ENCODE measurements around the gene OGFR.

Gene OGFR

DNA sequence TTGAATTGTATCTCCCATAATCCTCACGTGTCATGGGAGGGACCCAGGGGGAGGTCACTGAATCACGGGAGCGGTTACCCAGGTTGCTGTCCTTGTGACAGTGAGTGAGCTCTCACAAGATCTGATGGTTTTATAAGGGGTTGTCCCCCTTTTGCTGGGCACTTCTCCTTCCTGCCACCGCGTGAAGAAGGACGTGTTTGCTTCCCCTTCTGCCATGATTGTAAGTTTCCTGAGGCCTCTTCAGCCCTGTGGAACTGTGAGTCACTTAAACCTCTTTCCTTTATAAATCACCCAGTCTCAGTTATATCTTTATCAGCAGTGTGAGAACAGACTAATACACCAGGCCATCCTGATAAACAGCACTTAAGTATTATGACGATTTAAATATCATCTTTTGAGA is 17.3 kb upstream of the OGFR start:
- Mint-ChIP-seq H3K27me3 (no peaks in the 10 kb centered on the region), H3K9me3 (no peaks in the 10 kb centered on the region), H3K4me3 (no peak overlapping the region), H3K36me3 (ENCODE audit: low read depth) (no peaks in the 10 kb centered on the region), H3K27ac (no peak overlapping the region), H3K4me1 (ENCODE audit: low read depth) (peaks cover 16% of the 10 kb centered on the region)

DNA sequence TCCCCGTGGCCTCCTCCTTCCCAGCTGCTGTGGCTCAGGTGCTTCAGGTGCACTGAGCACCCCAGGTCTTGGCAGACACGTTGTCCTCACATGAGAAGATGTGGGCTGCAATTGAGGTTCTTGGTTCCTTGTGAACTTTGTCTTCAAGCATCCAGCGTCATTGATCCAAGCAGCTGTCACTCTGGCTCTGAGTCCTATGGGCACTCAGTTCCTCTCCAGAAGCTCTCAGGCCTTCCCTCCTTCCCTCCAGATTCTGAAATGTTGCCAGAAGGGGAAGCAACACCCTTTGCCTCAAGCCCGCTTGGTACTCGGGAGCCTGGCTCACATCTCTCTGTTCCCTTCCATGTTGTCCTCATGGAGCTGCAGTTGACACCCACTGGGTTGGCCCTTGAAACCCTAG is 16.8 kb upstream of the OGFR start:
- Mint-ChIP-seq H3K4me1 (ENCODE audit: low read depth) (peaks cover 16% of the 10 kb centered on the region), H3K4me3 (no peak overlapping the region), H3K9me3 (no peaks in the 10 kb centered on the region), H3K27ac (no peak overlapping the region), H3K36me3 (ENCODE audit: low read depth) (no peaks in the 10 kb centered on the region), H3K27me3 (no peaks in the 10 kb centered on the region)

DNA sequence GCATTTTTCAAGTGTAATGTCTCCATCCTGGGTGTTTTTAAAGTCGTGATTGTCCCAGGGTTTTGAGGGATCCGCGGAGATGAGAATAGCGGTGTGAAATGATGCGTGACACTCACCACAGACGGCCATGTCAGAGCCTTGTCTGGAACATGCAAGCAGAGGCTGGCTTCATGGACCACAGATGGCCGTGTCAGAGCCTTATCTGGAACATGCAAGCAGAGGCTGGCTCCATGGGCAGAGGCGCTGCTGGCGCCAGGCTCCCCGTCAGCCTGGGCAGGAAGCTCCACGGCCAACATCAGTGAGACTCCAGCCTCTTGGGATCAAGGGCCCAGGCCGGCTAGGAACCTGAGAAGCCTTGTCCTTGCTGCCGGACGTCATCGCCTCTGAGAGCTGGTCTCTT is 16.0 kb upstream of the OGFR start:
- H3K4me3 Mint-ChIP-seq = no peak overlapping the region
- no peak overlapping the region for H3K27ac Mint-ChIP-seq
- H3K4me1 Mint-ChIP-seq (ENCODE audit: low read depth) = peaks cover 20% of the 10 kb centered on the region
- no peaks in the 10 kb centered on the region for H3K9me3 Mint-ChIP-seq
- H3K27me3 Mint-ChIP-seq = no peaks in the 10 kb centered on the region
- H3K36me3 Mint-ChIP-seq (ENCODE audit: low read depth) = no peaks in the 10 kb centered on the region

DNA sequence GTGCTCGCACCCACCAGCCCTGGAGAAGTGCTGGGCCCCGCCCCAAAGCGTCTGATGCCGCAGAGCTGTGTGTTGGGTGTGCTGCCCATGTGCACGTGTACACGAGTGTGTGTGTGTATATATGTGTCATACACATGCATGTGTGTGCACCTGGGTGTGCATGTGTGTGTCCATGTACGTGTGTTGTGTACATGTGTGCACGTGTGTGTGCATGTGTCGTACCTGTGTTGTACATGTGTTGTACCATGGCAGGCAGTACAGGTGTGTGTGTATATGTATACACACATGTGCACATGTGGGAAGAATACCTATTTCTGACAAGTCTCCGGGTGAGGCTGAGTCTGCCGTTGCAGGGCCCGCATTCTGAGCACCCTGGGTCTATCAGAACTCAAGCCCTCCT is 14.6 kb upstream of the OGFR start:
- H3K9me3 Mint-ChIP-seq = no peaks in the 10 kb centered on the region
- H3K36me3 Mint-ChIP-seq (ENCODE audit: low read depth) = no peaks in the 10 kb centered on the region

DNA sequence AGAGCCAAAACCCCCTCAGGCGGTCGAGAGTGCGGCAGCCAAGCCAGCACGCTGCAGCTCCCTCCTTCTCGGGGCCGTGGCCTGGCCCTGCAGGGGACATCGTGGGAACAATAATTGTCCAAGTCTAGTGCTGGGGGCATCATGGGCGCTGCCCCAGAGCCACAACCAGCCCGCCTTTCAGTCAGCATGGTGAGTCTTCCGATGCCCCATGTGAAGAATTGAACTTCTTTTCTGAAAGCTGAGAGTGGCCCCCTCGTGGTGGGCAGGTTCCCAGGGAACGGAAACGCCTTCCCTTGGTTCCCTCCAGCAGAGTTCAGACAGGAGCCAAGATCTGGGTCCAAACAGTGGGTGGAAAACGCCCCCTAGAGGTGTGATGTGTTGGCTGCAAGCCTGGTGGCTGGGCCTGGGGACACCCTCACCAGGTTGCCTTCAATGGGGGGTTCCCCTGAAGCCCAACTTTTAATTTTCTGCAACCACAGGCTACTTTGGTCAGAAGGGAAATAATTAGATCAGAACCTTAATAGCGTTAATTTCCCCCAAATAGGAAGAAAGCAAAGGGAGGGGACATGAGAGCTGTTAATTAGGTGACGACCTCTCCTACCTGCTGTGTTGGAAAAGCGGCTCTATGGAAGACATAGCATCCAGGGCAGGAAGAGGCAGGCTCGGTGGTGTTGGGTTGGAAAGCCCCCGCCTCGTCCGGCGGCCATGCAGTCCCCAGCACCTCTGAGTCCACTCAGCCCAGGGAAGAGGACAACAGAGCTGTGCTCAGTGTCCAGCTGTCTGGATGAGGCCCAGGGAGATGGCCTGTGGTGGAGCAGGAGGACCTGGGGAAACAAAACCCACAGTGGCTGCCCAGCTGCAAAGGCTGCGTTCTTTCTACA is 13.1 kb upstream of the OGFR start:
- H3K9me3 Mint-ChIP-seq = no peaks in the 10 kb centered on the region
- no peak overlapping the region for H3K27ac Mint-ChIP-seq
- peaks cover 35% of the 10 kb centered on the region for H3K4me1 Mint-ChIP-seq (ENCODE audit: low read depth)
- no peaks in the 10 kb centered on the region for H3K27me3 Mint-ChIP-seq
- no peaks in the 10 kb centered on the region for H3K36me3 Mint-ChIP-seq (ENCODE audit: low read depth)
- H3K4me3 Mint-ChIP-seq = no peak overlapping the region

More for the DNA sequence above, 14.6 kb upstream of the OGFR start:
- Mint-ChIP-seq H3K4me3 (no peak overlapping the region), H3K27me3 (no peaks in the 10 kb centered on the region), H3K4me1 (ENCODE audit: low read depth) (peaks cover 30% of the 10 kb centered on the region), H3K27ac (no peak overlapping the region)

DNA sequence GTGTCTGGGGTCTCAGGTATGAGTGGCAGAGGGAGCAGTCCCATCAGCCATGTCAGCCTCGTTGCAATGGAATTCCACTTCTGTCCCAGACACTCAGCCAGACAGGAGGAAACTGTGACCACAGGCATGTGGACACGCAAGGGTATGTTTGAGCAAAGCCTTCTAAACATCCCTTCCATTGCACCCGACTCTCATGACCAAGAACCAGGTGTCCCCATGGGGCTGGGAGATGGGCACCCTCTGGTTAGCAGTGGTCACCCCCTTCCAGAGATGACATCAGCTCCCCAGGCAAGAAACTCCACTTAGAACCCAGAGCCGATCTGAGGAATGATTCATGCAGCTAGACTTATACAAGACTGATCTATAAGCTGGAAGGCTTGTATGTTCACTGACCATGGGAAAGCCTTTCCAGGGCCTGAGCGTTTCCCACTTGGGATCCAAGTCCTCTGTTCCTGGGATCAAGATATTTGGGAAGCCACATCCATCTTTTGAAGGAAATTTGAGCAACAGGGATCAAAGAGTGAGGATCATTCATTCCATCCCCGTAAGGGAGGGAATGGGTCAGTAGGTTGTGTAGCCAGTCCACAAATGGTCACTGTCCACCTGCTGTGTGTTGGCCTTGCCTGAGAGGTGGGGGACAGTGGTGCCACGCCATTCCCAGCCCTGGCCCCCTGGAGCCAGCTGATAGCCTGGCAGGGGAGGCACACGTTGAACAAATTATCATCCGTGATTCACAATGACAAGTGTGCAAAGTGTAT is 12.3 kb upstream of the OGFR start:
- H3K4me1 Mint-ChIP-seq (ENCODE audit: low read depth) = peaks cover 31% of the 10 kb centered on the region
- H3K27me3 Mint-ChIP-seq = no peaks in the 10 kb centered on the region
- H3K27ac Mint-ChIP-seq = no peak overlapping the region
- H3K9me3 Mint-ChIP-seq = no peaks in the 10 kb centered on the region
- H3K36me3 Mint-ChIP-seq (ENCODE audit: low read depth) = no peaks in the 10 kb centered on the region
- H3K4me3 Mint-ChIP-seq = no peak overlapping the region

DNA sequence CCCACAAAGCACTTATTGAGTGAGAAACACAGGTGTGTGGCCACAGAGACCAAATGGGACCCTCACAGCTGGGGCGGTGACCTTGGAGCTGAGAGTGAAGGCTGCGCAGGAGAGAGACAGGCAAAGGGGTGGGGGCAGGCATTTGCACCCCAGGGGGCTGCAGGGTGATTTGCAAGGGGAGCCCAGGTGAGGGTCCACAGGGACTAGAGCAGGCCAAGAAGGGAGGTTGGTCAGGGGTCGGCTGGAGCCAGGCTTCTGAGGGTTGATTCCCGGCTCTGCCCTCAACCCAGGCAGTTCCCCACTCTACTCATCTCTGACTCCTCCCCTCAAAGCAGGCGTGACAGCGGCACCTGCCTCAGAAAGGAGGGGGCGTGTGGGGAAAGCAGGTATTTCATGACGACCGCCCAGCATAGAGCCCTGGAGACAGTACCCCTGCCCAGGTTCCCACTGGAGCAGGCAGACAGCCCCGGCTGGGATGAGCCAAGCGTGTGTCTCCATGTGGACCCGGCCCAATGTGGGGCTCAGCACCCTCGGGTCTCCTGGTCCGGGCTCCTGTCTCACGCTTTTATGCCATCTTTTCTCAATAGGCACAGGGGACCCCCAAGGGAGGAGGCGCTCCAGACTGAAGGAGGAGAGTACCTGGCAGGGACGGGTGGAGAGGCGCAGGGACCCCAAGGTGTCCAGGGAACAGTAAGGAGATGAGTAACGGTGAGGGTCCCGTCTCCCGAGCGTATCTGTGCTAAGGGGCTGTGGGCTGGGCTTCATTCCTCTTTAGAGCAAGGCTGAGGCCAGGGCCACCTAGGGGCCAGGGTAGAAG is 11.5 kb upstream of the OGFR start:
- Mint-ChIP-seq H3K27me3 (no peaks in the 10 kb centered on the region), H3K9me3 (no peaks in the 10 kb centered on the region), H3K36me3 (ENCODE audit: low read depth) (peaks cover 4% of the 10 kb centered on the region), H3K4me3 (peak overlapping the region; percentile 67), H3K27ac (peak overlapping the region; percentile 61), H3K4me1 (ENCODE audit: low read depth) (peaks cover 32% of the 10 kb centered on the region)

DNA sequence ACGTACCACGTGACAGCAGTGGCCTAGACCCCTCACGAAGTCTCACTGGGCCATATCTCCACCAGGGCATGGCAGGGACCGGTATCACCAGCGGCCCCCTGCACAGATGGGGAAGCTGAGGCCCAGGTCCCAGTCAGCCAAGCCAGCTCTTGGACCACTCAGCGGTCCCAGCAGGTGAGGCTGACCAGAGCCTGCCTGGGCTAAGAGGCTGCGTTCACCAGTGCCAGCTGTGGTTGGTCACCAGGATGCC is 11.0 kb upstream of the OGFR start:
- Mint-ChIP-seq H3K9me3 (no peaks in the 10 kb centered on the region), H3K36me3 (ENCODE audit: low read depth) (peaks cover 10% of the 10 kb centered on the region), H3K4me1 (ENCODE audit: low read depth) (peaks cover 38% of the 10 kb centered on the region), H3K27me3 (no peaks in the 10 kb centered on the region), H3K4me3 (peak overlapping the region; percentile 67), H3K27ac (peak overlapping the region; percentile 61)

DNA sequence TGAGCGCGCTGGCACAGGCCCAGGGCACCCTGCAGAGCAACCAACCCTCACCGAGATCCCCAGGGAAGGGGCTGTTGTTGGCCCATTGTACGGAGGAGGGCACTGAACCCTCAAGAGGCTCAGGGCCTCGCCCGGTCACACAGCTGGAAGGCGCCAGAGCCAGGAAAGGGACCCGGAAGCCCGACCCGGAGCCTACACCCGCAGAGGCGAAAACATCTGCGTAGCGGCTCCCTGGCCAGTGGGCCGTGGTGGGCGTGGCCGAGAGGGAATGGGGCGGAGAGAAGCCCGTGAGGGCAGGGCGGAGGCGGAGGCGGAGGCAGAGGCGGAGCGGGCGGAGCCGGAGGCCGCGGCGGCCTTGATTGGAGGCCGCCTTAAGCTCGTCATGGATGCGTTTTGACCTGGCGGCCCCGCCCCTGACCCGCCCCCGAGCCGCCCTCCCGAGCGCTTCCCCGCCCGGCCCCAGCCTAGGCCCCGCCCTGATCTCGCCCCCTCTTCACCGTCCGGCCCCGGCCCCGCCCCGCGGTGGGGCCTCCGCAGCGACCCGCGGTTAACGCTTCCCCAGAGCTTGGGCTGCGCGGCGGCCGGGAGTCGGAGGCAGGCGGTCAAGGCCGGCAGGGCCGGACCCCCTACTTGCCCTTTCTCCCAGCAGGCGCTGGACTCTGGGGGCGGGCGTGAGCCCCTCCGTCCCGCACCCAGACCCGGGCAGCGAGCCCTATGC is 10.5 kb upstream of the OGFR start:
- H3K27me3 Mint-ChIP-seq = no peaks in the 10 kb centered on the region
- H3K36me3 Mint-ChIP-seq (ENCODE audit: low read depth) = peaks cover 15% of the 10 kb centered on the region
- H3K27ac Mint-ChIP-seq = peak overlapping the region; percentile 88
- peak overlapping the region; percentile 82 for H3K4me3 Mint-ChIP-seq
- no peaks in the 10 kb centered on the region for H3K9me3 Mint-ChIP-seq
- peaks cover 39% of the 10 kb centered on the region for H3K4me1 Mint-ChIP-seq (ENCODE audit: low read depth)

DNA sequence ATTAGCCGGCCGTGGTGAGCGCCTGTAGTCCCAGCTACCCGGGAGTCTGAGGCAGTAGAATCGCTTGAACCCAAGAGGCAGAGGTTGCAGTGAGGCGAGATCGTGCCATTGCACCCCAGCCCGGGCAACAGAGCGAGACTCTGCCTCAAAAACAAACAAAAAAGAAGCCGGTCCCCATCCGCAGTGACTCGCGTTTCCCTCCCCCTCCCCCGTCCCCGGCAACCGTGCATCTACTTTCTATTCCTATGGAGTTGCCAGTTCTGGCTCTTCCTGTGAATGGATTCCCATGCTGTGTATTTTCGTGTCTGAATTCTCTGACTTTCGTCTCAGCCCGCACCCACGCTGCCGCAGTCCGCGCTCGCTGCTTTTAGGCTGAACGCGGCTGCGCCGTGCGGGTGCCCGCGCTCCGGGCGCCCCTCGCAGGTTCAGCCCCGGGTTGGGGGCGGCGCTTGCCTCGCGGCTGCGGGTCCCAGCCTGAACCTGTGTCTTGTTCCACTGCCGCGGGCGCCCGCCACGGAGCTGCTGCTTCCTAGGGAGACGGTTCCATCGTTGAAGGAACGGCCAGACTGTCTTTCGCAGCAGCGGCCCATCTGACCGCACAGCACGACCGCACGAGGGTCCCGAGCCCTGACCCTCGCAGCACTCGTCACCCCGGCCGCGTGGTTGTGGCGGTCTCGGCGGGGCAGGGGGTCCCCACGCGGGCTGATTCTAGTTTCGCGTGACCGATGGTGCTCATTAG is 9.4 kb upstream of the OGFR start:
- Mint-ChIP-seq H3K4me3 (peak overlapping the region; percentile 82), H3K4me1 (ENCODE audit: low read depth) (peaks cover 39% of the 10 kb centered on the region), H3K27ac (peak overlapping the region; percentile 88), H3K36me3 (ENCODE audit: low read depth) (peaks cover 23% of the 10 kb centered on the region), H3K27me3 (no peaks in the 10 kb centered on the region), H3K9me3 (no peaks in the 10 kb centered on the region)

DNA sequence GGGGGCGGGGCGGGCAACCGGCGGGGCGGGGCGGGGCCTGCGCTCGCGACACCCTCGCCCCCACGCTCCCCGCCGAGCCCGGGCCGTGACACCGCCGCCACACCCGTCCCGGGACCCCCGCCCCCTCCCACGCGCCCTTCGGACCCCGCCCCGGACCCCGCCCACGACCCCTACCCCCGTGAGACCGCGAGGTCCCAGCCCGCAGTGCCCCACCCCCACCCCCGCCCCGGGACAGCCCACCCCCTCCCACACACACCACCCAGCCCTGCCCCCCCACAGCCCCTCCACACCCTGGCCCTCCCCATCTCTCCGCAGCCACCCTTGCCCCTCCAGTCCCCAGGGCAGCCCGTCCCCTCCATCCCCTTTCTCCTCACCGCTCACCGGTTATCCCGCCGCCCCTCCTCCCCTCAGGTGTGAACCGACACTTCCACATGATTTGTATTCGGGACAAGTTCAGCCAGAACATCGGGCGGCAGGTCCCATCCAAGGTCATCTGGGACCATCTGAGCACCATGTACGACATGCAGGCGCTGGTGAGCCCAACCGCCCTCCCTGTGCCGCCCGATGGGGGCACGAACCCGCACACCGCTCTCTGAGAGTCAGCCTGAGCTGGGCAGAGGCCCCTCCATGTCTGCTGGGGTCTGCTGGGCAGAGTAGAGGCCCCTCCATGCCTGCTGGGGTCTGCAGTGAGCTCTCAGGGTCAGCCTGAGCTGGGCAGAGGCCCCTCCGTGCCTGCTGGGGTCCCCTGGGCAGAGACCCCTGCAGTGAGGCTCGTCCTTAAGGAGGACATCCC is 7.7 kb upstream of the OGFR start:
- peaks cover 31% of the 10 kb centered on the region for H3K36me3 Mint-ChIP-seq (ENCODE audit: low read depth)
- H3K27ac Mint-ChIP-seq = peak overlapping the region; percentile 76
- H3K27me3 Mint-ChIP-seq = no peaks in the 10 kb centered on the region
- peaks cover 33% of the 10 kb centered on the region for H3K4me1 Mint-ChIP-seq (ENCODE audit: low read depth)
- no peaks in the 10 kb centered on the region for H3K9me3 Mint-ChIP-seq
- peak overlapping the region; percentile 81 for H3K4me3 Mint-ChIP-seq

DNA sequence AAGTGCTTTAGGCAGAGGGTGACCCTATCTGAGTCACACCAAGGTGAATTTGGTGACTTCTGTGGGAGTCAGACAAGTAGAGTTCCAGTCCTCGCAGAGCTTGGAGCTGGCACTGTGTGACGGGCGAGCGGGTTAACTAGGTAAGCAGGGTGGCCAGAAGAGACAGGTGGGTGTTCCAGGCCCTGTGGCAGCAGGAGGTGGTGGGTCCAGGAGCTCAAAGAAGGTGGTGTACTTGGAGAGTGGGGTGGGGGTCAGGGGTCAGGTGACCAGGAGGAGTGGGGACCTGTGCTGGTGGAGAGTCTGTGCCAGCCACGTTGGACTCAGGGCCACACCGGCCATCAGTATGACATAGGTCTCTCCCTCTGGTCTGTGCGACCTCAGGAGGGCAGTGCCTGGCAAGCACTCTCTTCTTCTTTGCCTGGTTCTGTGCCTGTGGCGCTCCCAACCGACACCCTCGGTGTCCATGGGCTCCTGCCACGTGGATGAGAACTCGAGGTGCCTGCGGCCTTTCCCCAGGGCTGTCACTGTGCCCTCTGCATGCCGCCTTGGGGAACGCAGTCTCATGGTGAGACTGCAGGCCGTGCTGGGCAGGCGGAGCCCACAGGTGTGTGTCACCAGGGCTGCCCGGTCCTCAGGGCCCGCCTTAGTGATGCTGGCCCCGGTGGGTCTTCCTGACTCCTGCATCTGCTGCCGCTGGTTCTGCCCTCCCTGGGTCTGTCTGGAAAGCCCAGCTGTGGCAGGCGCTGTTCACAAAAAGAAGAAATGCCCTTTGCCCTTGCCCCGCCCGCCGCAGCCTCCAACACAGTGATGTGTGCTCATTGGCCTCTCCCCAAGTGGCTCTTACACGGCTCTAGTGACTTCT is 6.7 kb upstream of the OGFR start:
- Mint-ChIP-seq H3K36me3 (ENCODE audit: low read depth) (peaks cover 31% of the 10 kb centered on the region), H3K4me1 (ENCODE audit: low read depth) (peaks cover 33% of the 10 kb centered on the region), H3K27me3 (no peaks in the 10 kb centered on the region), H3K4me3 (peak overlapping the region; percentile 81), H3K9me3 (no peaks in the 10 kb centered on the region), H3K27ac (peak overlapping the region; percentile 49)

DNA sequence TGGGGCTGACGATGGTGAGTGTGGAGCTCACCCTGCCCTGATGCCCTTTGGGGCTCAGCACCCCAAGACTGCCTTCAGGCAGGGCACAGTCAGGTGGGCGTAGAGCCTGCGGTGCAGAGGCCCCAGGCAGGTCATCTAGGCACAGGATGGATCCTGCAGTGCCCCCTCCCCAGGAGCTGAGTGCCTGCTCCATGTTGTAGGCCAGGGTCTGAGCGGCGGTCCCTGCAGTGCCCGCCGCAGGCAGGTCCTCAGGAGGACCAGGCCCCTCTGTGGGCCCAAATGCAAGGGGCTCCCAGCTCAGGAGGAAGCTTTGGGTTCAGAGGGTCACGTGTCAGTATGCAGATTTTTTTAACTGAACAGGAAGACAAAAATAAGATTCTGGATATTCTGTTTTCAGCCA is 5.6 kb upstream of the OGFR start:
- H3K4me1 Mint-ChIP-seq (ENCODE audit: low read depth) = peaks cover 27% of the 10 kb centered on the region
- no peaks in the 10 kb centered on the region for H3K27me3 Mint-ChIP-seq
- peaks cover 31% of the 10 kb centered on the region for H3K36me3 Mint-ChIP-seq (ENCODE audit: low read depth)
- H3K4me3 Mint-ChIP-seq = no peak overlapping the region
- H3K27ac Mint-ChIP-seq = no peak overlapping the region
- H3K9me3 Mint-ChIP-seq = no peaks in the 10 kb centered on the region

Data from stimulated activated naive CD8-positive, alpha-beta T cell treated with anti-CD3 and anti-CD28 coated beads, Interleukin-15, Interleukin-2, amounts not matched to agents 100 ng/mL and 50 ng/mL, for 24 hours (primary cell).